GM10266 (cell line): Measurements from ENCODE around the gene GAL3ST1.
A peak's percentile ranks its signal among the peaks of the same experiment; 100 is the strongest.
"Not testable (repeated sequence)": the region's sequence is repeated elsewhere in the genome, so short reads cannot be mapped to it uniquely, and the experiment has no call there.

Experiments
- DNase-seq: peaks from one replicate; pipeline ENCODE4 v3.0.0; 2012; ENCODE audit errors: extremely low spot score
- TF ChIP-seq, protein P1 (sequence below): IDR thresholded peaks from 2 replicates; pipeline ENCODE4 v1.5.1; 2012; ENCODE audit warnings: mild to moderate bottlenecking, low read depth; ENCODE audit not compliant: control insufficient read depth, insufficient read depth; ENCODE audit errors: missing control alignments

The GAL3ST1 gene, protein sequence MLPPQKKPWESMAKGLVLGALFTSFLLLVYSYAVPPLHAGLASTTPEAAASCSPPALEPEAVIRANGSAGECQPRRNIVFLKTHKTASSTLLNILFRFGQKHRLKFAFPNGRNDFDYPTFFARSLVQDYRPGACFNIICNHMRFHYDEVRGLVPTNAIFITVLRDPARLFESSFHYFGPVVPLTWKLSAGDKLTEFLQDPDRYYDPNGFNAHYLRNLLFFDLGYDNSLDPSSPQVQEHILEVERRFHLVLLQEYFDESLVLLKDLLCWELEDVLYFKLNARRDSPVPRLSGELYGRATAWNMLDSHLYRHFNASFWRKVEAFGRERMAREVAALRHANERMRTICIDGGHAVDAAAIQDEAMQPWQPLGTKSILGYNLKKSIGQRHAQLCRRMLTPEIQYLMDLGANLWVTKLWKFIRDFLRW

DNA sequence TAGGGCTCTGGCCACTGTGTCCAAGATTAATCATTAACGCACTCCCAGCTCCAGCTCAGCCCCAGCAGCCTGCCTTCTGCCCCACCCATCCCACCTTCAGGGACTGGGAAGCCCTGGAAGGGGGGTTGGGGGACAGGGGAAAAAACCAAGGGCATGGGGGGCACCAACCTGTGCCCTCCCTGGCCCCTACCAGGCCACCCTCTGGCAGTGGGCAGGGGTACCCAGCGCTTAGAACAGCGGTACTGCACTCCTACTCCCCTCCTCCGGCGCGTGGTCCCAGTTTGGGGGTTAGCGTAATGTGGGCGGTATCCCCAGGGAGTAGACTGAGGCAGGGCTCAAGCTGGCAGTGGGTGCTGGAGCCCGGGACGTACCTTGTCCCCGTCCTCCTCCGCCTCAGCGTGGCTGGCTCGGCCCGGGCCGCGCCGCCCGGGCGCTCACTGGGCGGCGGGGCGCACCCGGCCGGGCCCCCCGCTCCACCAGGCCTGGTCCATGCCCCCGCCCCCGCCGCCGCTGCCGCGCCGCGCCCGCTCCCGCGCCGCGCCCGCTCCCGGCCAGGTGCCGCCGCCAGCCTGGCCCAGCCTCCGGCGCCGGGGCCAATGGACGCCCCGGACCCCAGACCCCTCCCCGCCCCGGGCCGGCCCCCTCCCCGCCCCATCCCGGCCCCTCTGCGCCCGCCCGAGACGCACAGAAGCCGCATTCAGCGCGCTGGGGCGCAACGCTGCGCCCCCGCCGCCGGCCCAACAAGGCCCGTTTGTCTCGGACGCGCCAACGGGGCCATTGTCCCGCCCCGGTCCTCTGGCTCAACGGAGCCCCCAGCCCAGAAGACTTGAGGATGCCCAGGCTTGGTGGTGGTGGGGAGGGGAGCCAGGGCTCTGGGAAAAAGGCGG is at the start of gene GAL3ST1:
GAL3ST1 (minus strand) TSS at position 571 of the 887 bp plus-strand sequence. CDS start 17,273 bp downstream, outside the sequence.
- TF ChIP-seq, protein P1, sequence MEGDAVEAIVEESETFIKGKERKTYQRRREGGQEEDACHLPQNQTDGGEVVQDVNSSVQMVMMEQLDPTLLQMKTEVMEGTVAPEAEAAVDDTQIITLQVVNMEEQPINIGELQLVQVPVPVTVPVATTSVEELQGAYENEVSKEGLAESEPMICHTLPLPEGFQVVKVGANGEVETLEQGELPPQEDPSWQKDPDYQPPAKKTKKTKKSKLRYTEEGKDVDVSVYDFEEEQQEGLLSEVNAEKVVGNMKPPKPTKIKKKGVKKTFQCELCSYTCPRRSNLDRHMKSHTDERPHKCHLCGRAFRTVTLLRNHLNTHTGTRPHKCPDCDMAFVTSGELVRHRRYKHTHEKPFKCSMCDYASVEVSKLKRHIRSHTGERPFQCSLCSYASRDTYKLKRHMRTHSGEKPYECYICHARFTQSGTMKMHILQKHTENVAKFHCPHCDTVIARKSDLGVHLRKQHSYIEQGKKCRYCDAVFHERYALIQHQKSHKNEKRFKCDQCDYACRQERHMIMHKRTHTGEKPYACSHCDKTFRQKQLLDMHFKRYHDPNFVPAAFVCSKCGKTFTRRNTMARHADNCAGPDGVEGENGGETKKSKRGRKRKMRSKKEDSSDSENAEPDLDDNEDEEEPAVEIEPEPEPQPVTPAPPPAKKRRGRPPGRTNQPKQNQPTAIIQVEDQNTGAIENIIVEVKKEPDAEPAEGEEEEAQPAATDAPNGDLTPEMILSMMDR, result no peak
- peak; percentile 26 for DNase-seq

DNA sequence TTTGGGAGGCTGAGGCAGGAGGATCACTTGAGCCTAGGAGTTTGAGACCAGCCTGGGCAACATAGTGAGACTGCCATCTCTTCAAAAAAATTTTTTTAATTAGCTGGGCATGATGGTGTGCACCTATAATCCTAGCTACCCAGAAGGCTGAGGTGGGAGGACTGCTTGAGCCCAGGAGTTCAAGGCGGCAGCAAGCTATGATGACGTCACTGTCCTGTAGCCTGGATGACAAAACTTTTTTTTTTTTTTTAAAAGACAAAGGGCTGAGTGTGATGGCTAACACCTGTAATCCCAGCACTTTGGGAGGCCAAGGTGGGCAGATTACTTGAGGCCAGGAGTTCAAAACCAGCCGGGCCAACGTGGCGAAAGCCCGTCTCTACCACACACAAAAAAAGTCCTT is 45.4 kb upstream of the GAL3ST1 start:
- not testable (repeated sequence) for DNase-seq

DNA sequence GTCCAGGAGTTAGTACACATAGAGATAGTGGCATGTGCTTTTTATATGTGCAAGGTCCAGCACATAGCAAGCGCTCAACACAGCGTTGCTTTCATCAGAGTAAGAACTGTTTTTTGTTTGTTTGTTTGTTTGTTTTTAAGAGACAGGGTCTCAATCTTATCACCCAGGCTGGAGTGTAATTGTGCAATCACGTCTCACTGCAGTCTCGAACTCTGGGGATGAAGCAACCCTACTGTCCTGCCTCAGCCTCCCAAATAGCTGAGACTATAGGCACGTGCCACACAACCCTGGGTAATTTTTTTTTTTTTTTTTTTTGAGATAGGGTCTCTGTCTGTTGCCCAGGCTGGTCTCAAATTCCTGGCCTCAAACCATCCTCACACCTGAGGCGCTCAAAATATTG is 43.4 kb upstream of the GAL3ST1 start:
- TF ChIP-seq, protein P1, result no peak
- DNase-seq, result no peak

DNA sequence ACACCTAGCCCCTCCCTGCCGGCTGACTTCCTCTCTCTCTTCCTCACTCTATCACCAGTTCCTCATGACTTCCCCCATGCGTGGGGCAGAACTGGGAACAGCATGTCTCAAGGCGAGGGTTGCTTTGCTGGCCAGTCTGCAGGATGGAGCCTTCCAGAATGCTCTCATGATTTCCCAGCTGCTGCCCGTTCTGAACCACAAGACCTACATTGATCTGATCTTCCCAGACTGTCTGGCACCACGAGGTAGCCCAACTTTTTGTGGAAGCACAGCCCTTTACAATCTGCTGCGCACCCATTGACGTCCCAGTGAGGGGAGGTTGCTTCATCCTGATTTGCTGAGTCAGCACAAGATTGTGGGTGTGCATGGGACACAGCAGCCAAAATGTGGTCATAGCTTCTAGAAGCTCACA is 41.1 kb upstream of the GAL3ST1 start:
- DNase-seq, result no peak
- TF ChIP-seq, protein P1, result no peak

DNA sequence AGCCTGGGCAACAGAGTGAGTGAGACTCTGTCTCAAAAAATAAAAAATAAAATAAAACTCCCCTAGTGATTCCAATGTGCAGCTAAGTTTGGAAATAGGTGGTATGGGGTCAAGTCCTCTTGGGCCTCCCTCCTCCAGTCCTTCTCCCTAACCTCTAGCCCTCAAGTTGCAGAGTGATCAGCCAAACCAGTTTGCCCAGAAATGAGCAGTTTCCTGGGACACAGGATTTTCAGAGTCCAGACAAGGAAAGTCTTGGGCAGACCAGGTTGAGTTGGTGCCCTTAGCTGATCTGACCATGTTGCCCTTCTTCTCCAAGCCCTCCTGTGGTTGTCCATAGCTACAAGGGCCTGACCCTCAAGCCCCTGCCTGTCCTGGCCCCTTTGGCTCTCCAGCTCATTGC is 40.4 kb upstream of the GAL3ST1 start:
- DNase-seq, result no peak
- TF ChIP-seq, protein P1, result no peak

DNA sequence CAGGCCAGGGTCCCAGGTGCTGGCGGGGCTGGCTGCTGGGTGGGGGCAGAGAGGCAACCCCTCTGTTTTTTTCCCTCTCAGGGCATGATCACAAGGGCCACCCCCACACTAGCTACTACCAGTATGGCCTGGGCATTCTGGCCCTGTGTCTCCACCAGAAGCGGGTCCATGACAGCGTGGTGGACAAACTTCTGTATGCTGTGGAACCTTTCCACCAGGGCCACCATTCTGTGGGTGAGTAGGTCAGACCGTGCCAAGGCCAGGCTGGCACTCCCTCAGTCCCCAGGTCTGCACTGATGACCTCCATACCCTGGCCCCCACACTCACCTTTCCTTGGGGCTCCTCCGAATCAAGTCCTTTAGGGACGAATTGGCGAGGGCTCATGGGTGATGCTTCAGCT is 39.8 kb upstream of the GAL3ST1 start:
- no peak for DNase-seq
- TF ChIP-seq, protein P1, result no peak

DNA sequence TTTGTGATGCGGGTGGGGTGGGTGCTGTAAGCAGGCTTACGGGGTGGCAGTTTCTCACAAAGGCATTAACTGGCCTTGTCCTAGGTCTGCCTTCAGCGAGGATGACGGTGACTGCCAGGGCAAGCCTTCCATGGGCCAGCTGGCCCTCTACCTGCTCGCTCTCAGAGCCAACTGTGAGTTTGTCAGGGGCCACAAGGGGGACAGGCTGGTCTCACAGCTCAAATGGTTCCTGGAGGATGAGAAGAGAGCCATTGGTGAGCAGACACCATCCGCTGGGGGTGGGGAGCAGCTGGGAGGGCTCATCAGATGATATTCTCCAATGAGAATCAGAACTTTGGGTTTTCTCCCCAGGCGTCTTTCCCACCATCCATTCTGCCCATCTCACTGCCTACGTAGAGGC is 38.3 kb upstream of the GAL3ST1 start:
- TF ChIP-seq, protein P1, result no peak

More for the DNA sequence above, 38.3 kb upstream of the GAL3ST1 start:
- no peak for DNase-seq
